IMR-90 (cell line): ENCODE measurements around the gene MPRIP. TPM values are rescaled to one million over a fixed set of nuclear protein-coding genes. Genes with fewer than 3 reads are reported as not detected.

ENCODE experiments used
- ATAC-seq: fragments of 200-7000 bp; cut with Tn5 transposase; 2 replicates; pipeline ENCODE4 v1.9.1; 2020; ENCODE audit warnings: low read depth, mild to moderate bottlenecking, moderate library complexity
- BruUV-seq: library from RNA; stranded (reverse); fragments of 400-500 nt; replicated peaks from 2 replicates; lab custom pipeline; 2021; lab: Mats Ljungman, UMichigan
- CTCF ChIA-PET: fragments of 300-600 bp; formaldehyde crosslinking; extraction: SDS; loops from one replicate; lab custom pipeline; 2021; ENCODE audit warnings: antibody characterized with exemption; lab: Yijun Ruan, JAX
- POLR2A ChIA-PET: fragments of 300-600 bp; sonication (Branson Sonifier 250); formaldehyde crosslinking; loops from one replicate; lab custom pipeline; 2022; ENCODE audit warnings: antibody characterized with exemption; ENCODE audit not compliant: unreplicated experiment; lab: Charles Lee
- DNase-seq: peaks from one replicate; pipeline ENCODE4 v3.0.0; 2013
- H2AFZ ChIP-seq: replicated peaks from 2 replicates; pipeline ENCODE3; 2013; ENCODE audit warnings: low read length, mild to moderate bottlenecking; ENCODE audit not compliant: poor library complexity
- H2AK5ac ChIP-seq: 2 replicates; pipeline ENCODE4 v1.6.1; 2013; ENCODE audit warnings: low read depth, low read length, inconsistent platforms
- H2AK9ac ChIP-seq: replicated peaks from 2 replicates; pipeline ENCODE3; 2013; ENCODE audit warnings: mild to moderate bottlenecking, low read depth, low read length, moderate library complexity; ENCODE audit not compliant: poor library complexity
- H2BK120ac ChIP-seq: 2 replicates; pipeline ENCODE4 v1.6.1; 2013; ENCODE audit warnings: low read depth, low read length, inconsistent platforms
- H2BK15ac ChIP-seq: 3 replicates; pipeline ENCODE4 v1.6.1; 2013; ENCODE audit warnings: low read depth, low read length, inconsistent platforms
- H2BK20ac ChIP-seq: 2 replicates; pipeline ENCODE4 v1.6.1; 2013; ENCODE audit warnings: low read depth, mild to moderate bottlenecking, inconsistent platforms, low read length, moderate library complexity
- H2BK5ac ChIP-seq: 2 replicates; pipeline ENCODE4 v1.6.1; 2013; ENCODE audit warnings: mild to moderate bottlenecking, low read depth, low read length, inconsistent platforms; ENCODE audit not compliant: poor library complexity, severe bottlenecking
- H3K14ac ChIP-seq: replicated peaks from 2 replicates; pipeline ENCODE4 v1.6.1; 2013; ENCODE audit warnings: low read depth, low read length, inconsistent platforms
- H3K18ac ChIP-seq: 2 replicates; pipeline ENCODE4 v1.6.1; 2013; ENCODE audit warnings: low read depth, low read length, control low read depth
- H3K23ac ChIP-seq: 2 replicates; pipeline ENCODE4 v1.6.1; 2013; ENCODE audit warnings: low read depth, low read length, inconsistent platforms
- H3K27ac ChIP-seq: 2 replicates; pipeline ENCODE4 v1.5.1; 2013; ENCODE audit warnings: mild to moderate bottlenecking, control low read depth, low read length; ENCODE audit not compliant: insufficient read depth
- H3K27me3 ChIP-seq: 2 replicates; pipeline ENCODE4 v1.6.1; 2013; ENCODE audit warnings: low read length; ENCODE audit not compliant: control insufficient read depth, insufficient read depth
- H3K36me3 ChIP-seq: 2 replicates; pipeline ENCODE4 v1.6.1; 2013; ENCODE audit warnings: low read length, mixed read lengths; ENCODE audit not compliant: control insufficient read depth, insufficient read depth
- H3K4ac ChIP-seq: 2 replicates; pipeline ENCODE4 v1.6.1; 2013; ENCODE audit warnings: low read depth, low read length, inconsistent platforms
- H3K4me1 ChIP-seq: 2 replicates; pipeline ENCODE4 v1.6.1; 2013; ENCODE audit warnings: low read length, mixed read lengths; ENCODE audit not compliant: control insufficient read depth, insufficient read depth
- H3K4me2 ChIP-seq: 2 replicates; pipeline ENCODE4 v1.6.1; 2013; ENCODE audit warnings: low read depth, mild to moderate bottlenecking, control low read depth, low read length, moderate library complexity
- H3K4me3 ChIP-seq: 2 replicates; pipeline ENCODE4 v1.5.1; 2013; ENCODE audit warnings: low read depth, mild to moderate bottlenecking, control low read depth, low read length, moderate library complexity; ENCODE audit not compliant: insufficient read depth
- H3K56ac ChIP-seq: 2 replicates; pipeline ENCODE4 v1.6.1; 2013; ENCODE audit warnings: low read length, inconsistent platforms; ENCODE audit not compliant: insufficient read depth; ENCODE audit errors: extremely low read depth
- H3K79me1 ChIP-seq, 2 experiments: 2 replicates each; pipeline ENCODE4 v1.6.1; 2013; ENCODE audit warnings: low read length in 2 of 2, inconsistent platforms in 1 of 2, low read depth in 1 of 2
- H3K9ac ChIP-seq: 2 replicates; pipeline ENCODE4 v1.6.1; 2013; ENCODE audit warnings: low read depth, low read length, control low read depth
- H3K9me1 ChIP-seq: 2 replicates; pipeline ENCODE4 v1.6.1; 2013; ENCODE audit warnings: low read length, inconsistent platforms; ENCODE audit not compliant: insufficient read depth
- H3K9me3 ChIP-seq: 2 replicates; pipeline ENCODE4 v1.6.1; 2013; ENCODE audit warnings: low read length; ENCODE audit not compliant: control insufficient read depth, insufficient read depth
- H4K20me1 ChIP-seq: 2 replicates; pipeline ENCODE4 v1.6.1; 2013; ENCODE audit warnings: low read length, inconsistent platforms; ENCODE audit not compliant: insufficient read depth
- H4K5ac ChIP-seq: 2 replicates; pipeline ENCODE4 v1.6.1; 2013; ENCODE audit warnings: mild to moderate bottlenecking, low read depth, low read length, control low read depth
- H4K8ac ChIP-seq, 2 experiments: 2 replicates each; pipeline ENCODE4 v1.6.1; 2013; ENCODE audit warnings: low read depth in 2 of 2, low read length in 2 of 2, control low read depth in 1 of 2, inconsistent platforms in 1 of 2
- H4K91ac ChIP-seq: 2 replicates; pipeline ENCODE4 v1.6.1; 2013; ENCODE audit warnings: low read depth, low read length, inconsistent platforms; ENCODE audit not compliant: insufficient read depth
- BHLHE40 ChIP-seq: fragments of 150-350 bp; IDR thresholded peaks from 2 replicates; pipeline ENCODE4 v1.6.1; 2016; ENCODE audit warnings: mild to moderate bottlenecking, low read depth, low read length
- CEBPB ChIP-seq: IDR thresholded peaks from 2 replicates; pipeline ENCODE4 v1.6.1; 2012; ENCODE audit warnings: low read depth, low read length, improper control_type of control experiment
- FOS ChIP-seq: fragments of 150-350 bp; IDR thresholded peaks from 2 replicates; pipeline ENCODE4 v1.6.1; 2016; ENCODE audit warnings: low read depth, low read length
- MXI1 ChIP-seq: IDR thresholded peaks from 2 replicates; pipeline ENCODE4 v1.6.1; 2012; ENCODE audit warnings: low read depth, mild to moderate bottlenecking, low read length, moderate library complexity, borderline replicate concordance
- NFE2L2 ChIP-seq: fragments of 150-350 bp; IDR thresholded peaks from 2 replicates; pipeline ENCODE4 v1.6.1; 2016; ENCODE audit warnings: low read depth, mild to moderate bottlenecking, low read length
- RAD21 ChIP-seq: IDR thresholded peaks from 2 replicates; pipeline ENCODE4 v1.6.1; 2012; ENCODE audit warnings: low read length, improper control_type of control experiment
- SMC3 ChIP-seq: fragments of 150-350 bp; IDR thresholded peaks from 2 replicates; pipeline ENCODE4 v1.6.1; 2016; ENCODE audit warnings: low read depth, mild to moderate bottlenecking, antibody characterized with exemption, low read length, moderate library complexity
- WGBS, 2 experiments: methylation state at CpG; one replicate each; pipeline versions ENCODE4 v1.1.5 to v1.1.7; 2013; ENCODE audit warnings: missing lambda C conversion rate in 2 of 2; ENCODE audit not compliant: insufficient read length in 1 of 2; ENCODE audit errors: extremely low coverage in 2 of 2; 5-methylcytosine and 5-hydroxymethylcytosine counted together
- dilution Hi-C: fragments of 300-500 bp; cut with HindIII; formaldehyde crosslinking; loops from one replicate; pipeline ENCODE4 v1.14.3; 2018; ENCODE audit warnings: low sequenced_read_pairs; ENCODE audit not compliant: unreplicated experiment
- in situ Hi-C: fragments of 300-500 bp; cut with MboI; formaldehyde crosslinking; loops from 3 replicates; pipeline ENCODE4 v1.14.3; 2019; ENCODE audit warnings: low sequenced_read_pairs, inconsistent platforms, mixed read lengths
- intact Hi-C: fragments of 100-400 bp; cut with micrococcal nuclease; formaldehyde crosslinking; loops from 2 replicates; pipeline ENCODE4 v1.10.0; 2022
- polyA plus RNA-seq, 3 experiments: library from polyadenylated mRNA; depleted of rRNA; stranded (reverse); fragments of >200 nt; gene quantifications; 2 replicates each; pipeline ENCODE4 v1.2.3, GENCODE V29; 2012; ENCODE audit warnings: low replicate concordance in 1 of 3
- total RNA-seq: library from RNA; depleted of rRNA; stranded (reverse); fragments of >200 nt; gene quantifications from 2 replicates; pipeline ENCODE4 v1.2.3, GENCODE V29; 2012

Gene MPRIP
- total and polyA plus RNA-seq, 2 of the 4 experiments (the other 2 are of a cell fraction) = 111 to 149 TPM

- Histone ChIP-seq H3K9ac (no peak overlapping the region), H3K23ac (no peak overlapping the region), H2AK9ac (no peak overlapping the region), H2BK20ac (no peak overlapping the region), H4K20me1 (no peaks in the 10 kb centered on the region), H3K18ac (no peak overlapping the region), H2BK120ac (no peak overlapping the region), H4K8ac (no peak overlapping the region), H3K4me3 (no peak overlapping the region), H3K56ac (no peak overlapping the region), H4K5ac (no peak overlapping the region), H2AK5ac (no peak overlapping the region), H2AFZ (no peak overlapping the region), H4K91ac (no peak overlapping the region), H3K9me3 (no peaks in the 10 kb centered on the region), H3K36me3 (peaks cover 82% of the 10 kb centered on the region), H2BK15ac (no peak overlapping the region), H3K27ac (no peak overlapping the region), H3K4me1 (no peaks in the 10 kb centered on the region), H2BK5ac (no peak overlapping the region), H3K27me3 (no peaks in the 10 kb centered on the region), H3K4me2 (no peak overlapping the region), H3K4ac (no peak overlapping the region), H3K79me1 (peaks cover 3 to 16% of the 10 kb centered on the region in 2 experiments; a peak in 3 of 4 replicates), H3K9me1 (0 out of 2 replicates have a peak, but pooled peaks cover 3% of the 10 kb centered on the region), H3K14ac (no peak overlapping the region)
- TF ChIP-seq SMC3 = no peak
- no peak for TF ChIP-seq FOS
- no peak for TF ChIP-seq CEBPB
- TF ChIP-seq NFE2L2 = no peak
- TF ChIP-seq MXI1 = no peak
- TF ChIP-seq BHLHE40 = no peak
- TF ChIP-seq RAD21 = no peak
- no TSS peak for BruUV-seq
- no peak for DNase-seq
- ATAC-seq = no peak
- ChIA-PET CTCF (no interaction called here), POLR2A (no interaction called here)
- in situ Hi-C loops = no loop called here
- WGBS, 2 experiments = 95% methylated on average over 4 of the region's 12 CpGs; no CpG with 5 or more reads in 1 of the 2 experiments
- dilution Hi-C loops = no loop called here
- intact Hi-C loops = no loop called here
Measured at GRCh38 chr17:17175917-17176316, 133.7 kb downstream of the MPRIP start.
